Mesothelial cell of epicardium (in vitro differentiated cells): ENCODE results near the gene GPR157. TPM values are rescaled to one million over a fixed set of nuclear protein-coding genes. Genes with fewer than 3 reads are reported as not detected.

ENCODE experiments used
- DNase-seq, 2 experiments: peaks; one replicate each; pipeline ENCODE4 v3.0.0; 2021; ENCODE audit warnings: low spot score in 2 of 2; ENCODE audit not compliant: unreplicated experiment in 2 of 2
- H3K27ac Mint-ChIP-seq: 2 replicates; pipeline ENCODE4 v1.8.0; 2021; ENCODE audit warnings: mixed read lengths
- H3K27me3 Mint-ChIP-seq: 2 replicates; pipeline ENCODE4 v1.8.0; 2021; ENCODE audit warnings: low read depth, mixed read lengths
- H3K36me3 Mint-ChIP-seq: 2 replicates; pipeline ENCODE4 v1.8.0; 2021; ENCODE audit warnings: mixed read lengths
- H3K4me1 Mint-ChIP-seq: 2 replicates; pipeline ENCODE4 v1.8.0; 2021; ENCODE audit warnings: mixed read lengths
- H3K4me3 Mint-ChIP-seq: 2 replicates; pipeline ENCODE4 v1.8.0; 2021; ENCODE audit warnings: mild to moderate bottlenecking, moderate library complexity, mixed read lengths
- H3K9me3 Mint-ChIP-seq: 2 replicates; pipeline ENCODE4 v1.8.0; 2021; ENCODE audit warnings: mixed read lengths
- total RNA-seq: library from RNA; stranded (reverse); gene quantifications from 3 replicates; pipeline ENCODE4 v1.2.1, GENCODE V29; 2021
- TF ChIP-seq, protein P1 (sequence below): fragments of 200-600 bp; sonication (generic); IDR thresholded peaks from one replicate; pipeline ENCODE4 v1.5.0; 2021; ENCODE audit warnings: antibody characterized with exemption; ENCODE audit not compliant: unreplicated experiment

Gene GPR157
- total RNA-seq = 8.3 to 9.4 TPM (median 8.5 TPM) in 3 replicates

DNA sequence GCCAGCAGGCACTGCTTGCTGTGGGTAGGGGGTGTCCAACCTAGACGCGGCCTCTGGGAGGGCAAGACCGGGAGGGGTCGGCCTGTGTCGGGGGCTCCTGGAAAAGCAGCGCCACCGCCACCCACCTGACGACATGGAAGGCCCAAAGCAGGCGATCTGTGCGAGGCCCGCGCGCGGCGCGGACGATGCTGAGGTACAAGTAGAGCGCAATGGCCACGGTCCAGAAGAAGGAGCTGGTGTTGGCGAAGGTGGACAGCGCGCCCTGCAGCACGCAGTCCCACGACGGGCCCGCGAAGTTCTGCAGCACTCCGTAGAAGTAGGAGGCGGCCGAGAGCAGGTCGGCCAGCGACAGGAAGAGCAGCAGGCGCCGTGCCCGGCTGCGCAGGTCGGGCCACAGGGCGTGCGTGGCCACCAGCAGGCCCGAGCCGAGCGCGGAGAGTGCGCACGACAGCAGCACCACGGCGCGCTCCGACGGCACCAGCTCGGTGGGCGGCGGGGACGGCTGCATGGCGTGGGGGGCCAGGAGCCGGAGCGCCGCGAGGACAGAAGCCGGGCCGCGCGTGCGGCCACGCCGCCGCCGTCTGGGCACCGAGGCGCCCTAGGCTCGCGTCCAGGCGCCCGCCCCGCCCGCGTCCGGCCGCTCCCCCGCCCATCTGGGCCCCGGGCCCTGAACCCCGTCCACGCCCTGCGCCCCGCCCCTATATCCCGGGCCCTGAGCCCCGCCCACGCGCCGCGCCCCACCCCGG is at the start of gene GPR157:
Gene GPR157, minus strand, starts transcription at position 583 of the 746 bp plus-strand sequence. Its CDS starts 75 bp downstream, at position 508.
- H3K4me1 Mint-ChIP-seq = peaks cover 19% of the 10 kb centered on the region
- H3K27me3 Mint-ChIP-seq = no peaks in the 10 kb centered on the region
- H3K4me3 Mint-ChIP-seq = peak within 1 kb of the TSS; percentile 82
- TF ChIP-seq, protein P1, sequence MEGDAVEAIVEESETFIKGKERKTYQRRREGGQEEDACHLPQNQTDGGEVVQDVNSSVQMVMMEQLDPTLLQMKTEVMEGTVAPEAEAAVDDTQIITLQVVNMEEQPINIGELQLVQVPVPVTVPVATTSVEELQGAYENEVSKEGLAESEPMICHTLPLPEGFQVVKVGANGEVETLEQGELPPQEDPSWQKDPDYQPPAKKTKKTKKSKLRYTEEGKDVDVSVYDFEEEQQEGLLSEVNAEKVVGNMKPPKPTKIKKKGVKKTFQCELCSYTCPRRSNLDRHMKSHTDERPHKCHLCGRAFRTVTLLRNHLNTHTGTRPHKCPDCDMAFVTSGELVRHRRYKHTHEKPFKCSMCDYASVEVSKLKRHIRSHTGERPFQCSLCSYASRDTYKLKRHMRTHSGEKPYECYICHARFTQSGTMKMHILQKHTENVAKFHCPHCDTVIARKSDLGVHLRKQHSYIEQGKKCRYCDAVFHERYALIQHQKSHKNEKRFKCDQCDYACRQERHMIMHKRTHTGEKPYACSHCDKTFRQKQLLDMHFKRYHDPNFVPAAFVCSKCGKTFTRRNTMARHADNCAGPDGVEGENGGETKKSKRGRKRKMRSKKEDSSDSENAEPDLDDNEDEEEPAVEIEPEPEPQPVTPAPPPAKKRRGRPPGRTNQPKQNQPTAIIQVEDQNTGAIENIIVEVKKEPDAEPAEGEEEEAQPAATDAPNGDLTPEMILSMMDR = no peak
- peaks cover 4% of the 10 kb centered on the region for H3K36me3 Mint-ChIP-seq
- H3K27ac Mint-ChIP-seq = peak within 1 kb of the TSS; percentile 87
- DNase-seq = peak; percentile 54 to 75
- peaks cover 5% of the 10 kb centered on the region for H3K9me3 Mint-ChIP-seq

- peaks cover 34% of the 10 kb centered on the region for H3K36me3 Mint-ChIP-seq
- no peak overlapping the region for H3K4me3 Mint-ChIP-seq
- peaks cover 6% of the 10 kb centered on the region for H3K9me3 Mint-ChIP-seq
- H3K27me3 Mint-ChIP-seq = no peaks in the 10 kb centered on the region
- TF ChIP-seq, protein P1 = no peak
- H3K27ac Mint-ChIP-seq = no peak overlapping the region
- H3K4me1 Mint-ChIP-seq = peaks cover 5% of the 10 kb centered on the region
- DNase-seq = no peak
Measured at GRCh38 chr1:9174762-9175161, 45.9 kb upstream of the GPR157 start.

DNA sequence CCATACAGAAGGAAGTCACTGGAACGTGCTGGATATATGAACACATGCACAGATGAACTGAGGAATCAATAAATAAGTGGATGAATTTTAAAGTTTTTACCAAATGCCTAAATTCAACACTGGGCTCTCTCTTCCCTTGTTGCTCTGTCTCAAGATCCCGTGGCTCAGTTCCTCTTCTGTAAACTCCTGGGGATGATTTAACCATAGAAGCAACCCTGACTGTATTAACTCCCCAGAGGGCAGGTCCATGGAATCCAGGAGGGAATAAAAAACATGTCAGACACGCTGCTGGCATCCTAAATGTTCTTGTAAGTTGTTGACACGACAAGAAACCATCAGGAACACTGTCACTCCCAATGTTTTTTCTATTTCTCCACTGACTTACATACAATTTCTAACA is 45.3 kb upstream of the GPR157 start:
- no peak overlapping the region for H3K4me3 Mint-ChIP-seq
- no peak for DNase-seq
- peaks cover 35% of the 10 kb centered on the region for H3K36me3 Mint-ChIP-seq
- TF ChIP-seq, protein P1 = no peak
- H3K27me3 Mint-ChIP-seq = no peaks in the 10 kb centered on the region
- peaks cover 6% of the 10 kb centered on the region for H3K9me3 Mint-ChIP-seq
- H3K27ac Mint-ChIP-seq = no peak overlapping the region
- H3K4me1 Mint-ChIP-seq = peaks cover 2% of the 10 kb centered on the region

DNA sequence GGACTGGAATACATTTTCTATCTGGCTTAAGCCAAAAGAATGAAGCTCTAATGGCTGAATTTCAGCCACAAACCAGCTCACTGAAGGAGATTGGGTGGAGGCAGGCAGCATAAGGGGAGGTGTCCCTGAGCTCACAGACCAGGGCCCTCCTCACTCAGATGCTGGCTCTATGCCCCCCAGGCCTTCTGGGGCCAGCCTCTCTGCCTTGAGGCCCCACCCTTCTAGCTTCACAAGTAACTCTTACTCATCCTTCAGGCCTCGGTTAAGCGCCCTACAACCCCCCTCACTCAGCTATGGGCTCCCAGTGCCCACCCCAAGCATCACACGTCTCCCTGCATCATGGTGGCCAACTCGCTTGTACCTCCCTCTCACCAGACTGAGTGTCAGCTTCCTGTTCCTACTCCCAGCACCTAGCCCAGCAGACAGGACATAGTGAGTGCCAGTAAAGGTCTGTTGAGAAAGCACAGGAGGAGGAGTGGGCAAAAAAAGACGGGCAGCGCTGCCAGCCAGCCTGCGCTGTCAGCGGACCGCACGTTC is 40.8 kb upstream of the GPR157 start:
- Mint-ChIP-seq H3K36me3 (peaks cover 19% of the 10 kb centered on the region), H3K27ac (no peak overlapping the region), H3K4me1 (no peaks in the 10 kb centered on the region), H3K27me3 (no peaks in the 10 kb centered on the region), H3K9me3 (peaks cover under 1% of the 10 kb centered on the region), H3K4me3 (no peak overlapping the region)
- DNase-seq = no peak
- TF ChIP-seq, protein P1 = no peak

- TF ChIP-seq, protein P1 = no peak
- Mint-ChIP-seq H3K9me3 (no peaks in the 10 kb centered on the region), H3K36me3 (peaks cover 8% of the 10 kb centered on the region), H3K27ac (no peak overlapping the region), H3K4me3 (no peak overlapping the region), H3K27me3 (no peaks in the 10 kb centered on the region), H3K4me1 (peaks cover 9% of the 10 kb centered on the region)
- no peak for DNase-seq
Measured at GRCh38 chr1:9167638-9168037, 38.7 kb upstream of the GPR157 start.
